ENCODE measurements around the gene POLN.

The POLN gene

DNA sequence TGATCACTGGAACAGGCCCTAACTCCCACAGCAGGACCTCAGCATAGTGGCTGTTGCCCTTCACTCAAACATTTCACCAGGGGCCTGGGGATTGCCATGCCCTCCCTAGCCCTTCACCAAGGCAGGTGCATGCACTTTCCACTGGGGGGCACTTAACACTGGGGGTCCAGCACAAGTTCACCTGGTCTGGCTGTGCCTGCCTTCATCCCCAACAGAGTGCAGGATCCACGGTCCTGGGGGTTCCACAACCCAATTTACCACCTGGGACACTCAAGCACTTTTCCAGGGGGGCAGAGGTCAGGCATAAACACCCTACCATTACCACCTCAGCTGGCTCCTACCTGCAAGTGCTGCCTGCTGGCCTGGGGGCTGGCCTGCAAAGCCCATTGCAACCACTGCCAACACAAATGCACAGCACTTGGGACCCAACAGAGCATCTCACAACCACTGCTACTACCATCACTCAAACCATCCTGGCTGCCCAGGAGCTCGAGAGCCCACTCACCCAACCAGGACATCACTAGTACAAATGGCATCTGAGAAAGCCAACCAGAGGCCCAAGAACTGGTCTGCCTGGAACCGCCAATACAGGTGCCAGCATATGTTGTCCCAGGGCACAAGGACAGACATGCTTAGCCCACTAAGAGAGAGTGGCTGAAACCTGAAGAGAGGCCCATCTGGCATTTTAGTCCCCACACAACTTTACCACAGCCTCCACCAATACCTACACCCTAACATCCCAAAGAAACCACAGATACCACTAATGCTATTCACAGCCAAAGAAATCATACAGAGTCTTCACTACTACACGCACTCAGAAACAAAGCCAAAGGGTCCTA lies 139.7 kb downstream of the POLN start:
- no peak overlapping the region for H3K27ac ChIP-seq
- TF ChIP-seq, protein P1, sequence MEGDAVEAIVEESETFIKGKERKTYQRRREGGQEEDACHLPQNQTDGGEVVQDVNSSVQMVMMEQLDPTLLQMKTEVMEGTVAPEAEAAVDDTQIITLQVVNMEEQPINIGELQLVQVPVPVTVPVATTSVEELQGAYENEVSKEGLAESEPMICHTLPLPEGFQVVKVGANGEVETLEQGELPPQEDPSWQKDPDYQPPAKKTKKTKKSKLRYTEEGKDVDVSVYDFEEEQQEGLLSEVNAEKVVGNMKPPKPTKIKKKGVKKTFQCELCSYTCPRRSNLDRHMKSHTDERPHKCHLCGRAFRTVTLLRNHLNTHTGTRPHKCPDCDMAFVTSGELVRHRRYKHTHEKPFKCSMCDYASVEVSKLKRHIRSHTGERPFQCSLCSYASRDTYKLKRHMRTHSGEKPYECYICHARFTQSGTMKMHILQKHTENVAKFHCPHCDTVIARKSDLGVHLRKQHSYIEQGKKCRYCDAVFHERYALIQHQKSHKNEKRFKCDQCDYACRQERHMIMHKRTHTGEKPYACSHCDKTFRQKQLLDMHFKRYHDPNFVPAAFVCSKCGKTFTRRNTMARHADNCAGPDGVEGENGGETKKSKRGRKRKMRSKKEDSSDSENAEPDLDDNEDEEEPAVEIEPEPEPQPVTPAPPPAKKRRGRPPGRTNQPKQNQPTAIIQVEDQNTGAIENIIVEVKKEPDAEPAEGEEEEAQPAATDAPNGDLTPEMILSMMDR (conservative IDR thresholded peaks at IDR 0.05) = no peak

DNA sequence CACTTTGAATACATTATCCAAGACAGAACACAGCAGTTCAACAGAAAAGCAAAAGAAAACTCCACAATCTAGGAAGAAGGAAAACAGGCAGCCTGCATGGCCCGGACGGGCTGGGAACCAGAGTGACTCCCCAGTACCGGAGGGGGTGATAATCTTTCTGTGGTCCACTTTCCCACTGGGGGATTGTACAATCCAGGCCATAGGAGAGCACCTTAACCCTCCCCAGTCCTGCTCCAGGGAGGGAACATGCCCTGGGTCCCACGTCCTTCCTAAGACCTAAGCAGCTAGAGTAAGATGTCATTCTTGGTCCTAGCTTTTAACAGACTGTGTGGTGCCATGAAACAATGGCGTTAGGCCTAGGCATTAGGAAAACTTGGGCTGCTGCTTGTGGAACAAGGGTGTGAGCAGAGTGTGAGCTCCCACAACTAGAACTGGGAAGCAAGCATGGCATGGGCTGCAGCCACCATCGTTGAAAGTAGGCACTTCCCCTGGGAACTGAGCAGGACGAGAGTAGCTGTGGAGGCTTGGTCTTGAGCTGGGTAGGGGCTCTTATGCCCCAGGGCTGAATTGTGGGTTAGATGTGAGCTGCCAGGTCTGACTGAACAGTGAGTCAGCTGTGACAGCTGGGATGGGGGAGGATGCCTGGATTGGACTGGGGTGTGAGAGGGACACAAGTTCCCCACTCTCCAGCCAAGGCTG lies 140.4 kb downstream of the POLN start:
- H3K27ac ChIP-seq = no peak overlapping the region
- TF ChIP-seq, protein P1 (conservative IDR thresholded peaks at IDR 0.05) = no peak

DNA sequence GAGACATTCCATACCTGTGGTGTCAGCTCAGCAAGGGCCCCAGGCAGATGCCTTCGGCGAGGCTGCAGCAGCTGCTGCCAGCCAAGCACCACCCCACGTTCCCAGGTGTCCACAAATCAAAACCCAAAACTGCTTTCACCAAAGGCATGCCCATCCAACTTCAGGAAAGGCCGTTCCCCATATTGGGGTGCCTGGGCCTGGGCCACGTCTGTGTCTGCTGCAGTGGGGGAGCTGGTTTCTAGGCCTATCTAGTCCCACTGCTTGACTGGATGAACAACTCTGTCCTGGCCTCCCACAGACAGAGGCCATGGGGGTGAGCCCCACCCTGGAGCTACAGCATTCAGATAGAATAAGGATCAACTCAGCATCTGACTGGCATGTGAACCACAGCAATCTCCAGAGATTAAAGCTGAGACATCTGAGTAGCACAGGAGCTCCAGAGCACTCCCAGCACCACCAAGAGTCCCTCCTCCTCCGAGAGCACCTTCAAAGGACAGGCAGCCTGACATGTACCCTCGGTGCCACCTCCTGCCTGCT lies 145.8 kb downstream of the POLN start:
- H3K27ac ChIP-seq = no peak overlapping the region
- TF ChIP-seq, protein P1 (conservative IDR thresholded peaks at IDR 0.05) = no peak

DNA sequence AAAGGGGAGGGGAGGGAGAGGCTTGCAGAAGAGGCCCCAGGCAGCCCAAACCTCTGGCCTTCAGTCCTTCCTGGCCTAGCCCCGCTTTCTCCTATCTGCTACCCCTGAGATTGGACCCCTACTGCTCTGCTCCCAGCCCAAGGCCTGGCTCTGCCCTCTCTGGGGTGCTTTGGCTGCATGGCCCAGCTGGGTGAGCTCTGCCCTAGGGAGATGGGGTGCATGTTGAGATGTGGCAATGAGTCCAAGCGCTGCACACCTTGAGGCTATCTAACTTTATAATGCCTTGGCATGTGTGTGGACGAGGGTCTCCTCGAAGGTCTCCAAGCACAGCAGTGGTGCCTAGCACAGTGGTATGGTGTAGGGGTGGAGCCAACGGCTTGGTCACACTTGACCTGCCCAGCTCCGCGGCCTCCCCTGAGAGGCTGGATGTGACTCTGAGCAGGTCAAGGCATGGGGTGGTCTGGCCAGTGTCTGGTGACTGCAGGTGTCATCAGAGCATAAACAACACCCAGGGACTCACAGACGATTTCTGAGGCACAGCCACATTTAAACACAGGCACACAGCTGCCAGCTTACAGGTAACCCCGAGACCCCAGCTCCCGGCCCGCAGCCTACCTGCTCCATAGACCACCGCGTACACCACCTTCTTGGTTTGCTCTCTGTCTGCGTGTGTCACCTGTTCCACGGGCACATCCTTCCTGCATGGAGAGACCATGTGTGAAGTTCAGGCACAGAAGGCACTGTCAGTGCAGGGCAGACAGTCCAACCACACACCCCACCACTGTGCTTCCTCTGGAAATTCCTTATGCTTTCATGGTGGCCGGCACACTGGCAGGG lies 146.5 kb downstream of the POLN start:
- no peak overlapping the region for H3K27ac ChIP-seq
- TF ChIP-seq, protein P1 (conservative IDR thresholded peaks at IDR 0.05) = no peak

DNA sequence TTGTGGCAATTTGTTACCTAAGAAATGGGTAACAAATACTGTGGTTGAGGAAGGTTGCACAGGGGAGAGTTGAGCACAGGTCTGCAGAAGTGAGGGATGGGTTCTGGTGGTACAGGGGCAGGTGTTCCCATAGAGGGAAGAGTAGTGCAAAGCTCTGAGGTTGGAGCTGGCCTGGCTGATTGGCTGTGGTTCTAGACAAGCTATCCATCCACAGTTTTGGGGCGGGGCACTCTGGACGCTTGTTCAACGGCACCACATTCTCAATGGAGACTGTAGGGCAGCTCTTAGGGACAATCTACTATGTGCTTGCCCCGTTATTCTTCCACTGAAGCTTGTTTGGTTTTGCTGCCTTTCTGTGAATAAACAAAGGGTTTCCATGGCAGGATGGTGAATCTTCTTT lies 147.4 kb downstream of the POLN start:
- TF ChIP-seq, protein P1 (conservative IDR thresholded peaks at IDR 0.05) = no peak

DNA sequence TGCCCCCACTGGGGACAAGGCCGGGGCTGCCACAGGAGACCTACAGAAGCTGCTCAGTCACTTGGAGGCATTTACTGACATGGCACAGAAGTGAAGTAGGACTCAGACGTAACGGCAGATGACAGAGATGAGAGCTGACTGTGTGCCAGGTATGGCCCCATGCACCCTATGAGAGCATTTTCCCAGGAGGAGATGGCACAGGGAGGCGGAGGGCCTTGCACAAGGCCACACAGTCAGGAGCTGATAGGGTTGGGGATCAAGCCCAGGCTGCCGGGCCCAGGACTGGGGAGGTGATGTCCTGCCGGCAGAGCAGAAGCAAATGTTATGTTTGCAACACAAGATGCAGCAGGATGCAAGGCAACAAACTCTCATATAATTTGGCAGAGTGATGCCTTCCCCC lies 148.7 kb downstream of the POLN start:
- TF ChIP-seq, protein P1 (conservative IDR thresholded peaks at IDR 0.05) = no peak
- no peak overlapping the region for H3K27ac ChIP-seq

More for the DNA sequence above, 147.4 kb downstream of the POLN start:
- no peak overlapping the region for H3K27ac ChIP-seq
